ENCODE results near the gene FLVCR2.
"Not testable (repeated sequence)": the region's sequence is repeated elsewhere in the genome, so short reads cannot be mapped to it uniquely, and the experiment has no call there.

FLVCR2 gene

GRCh38 chr14:75591331-75591946 lies 13.0 kb downstream of the FLVCR2 start:
- no peak for TF ChIP-seq CTCF (IDR thresholded peaks at IDR 0.05; ENCODE audit: low read depth, low read length)
- DNase-seq (ENCODE audit: extremely low read depth, low read depth), result no peak

GRCh38 chr14:75591987-75592575 lies 13.7 kb downstream of the FLVCR2 start:
- no peak for TF ChIP-seq CTCF (IDR thresholded peaks at IDR 0.05; ENCODE audit: low read depth, low read length)
- DNase-seq (ENCODE audit: extremely low read depth, low read depth), result no peak

GRCh38 chr14:75595226-75595625 lies 16.8 kb downstream of the FLVCR2 start:
- DNase-seq (ENCODE audit: extremely low read depth, low read depth), result no peak
- no peak for TF ChIP-seq CTCF (IDR thresholded peaks at IDR 0.05; ENCODE audit: low read depth, low read length)

GRCh38 chr14:75597149-75597548 lies 18.7 kb downstream of the FLVCR2 start:
- no peak for DNase-seq (ENCODE audit: extremely low read depth, low read depth)
- TF ChIP-seq CTCF (IDR thresholded peaks at IDR 0.05; ENCODE audit: low read depth, low read length), result no peak

- DNase-seq (ENCODE audit: extremely low read depth, low read depth), result not testable (repeated sequence)
Observed at GRCh38 chr14:75600100-75600499, 21.7 kb downstream of the FLVCR2 start.

- not testable (repeated sequence) for DNase-seq (ENCODE audit: extremely low read depth, low read depth)
Observed at GRCh38 chr14:75601061-75601460, 22.6 kb downstream of the FLVCR2 start.

GRCh38 chr14:75602503-75602902 lies 24.1 kb downstream of the FLVCR2 start:
- DNase-seq (ENCODE audit: extremely low read depth, low read depth), result no peak
- TF ChIP-seq CTCF (IDR thresholded peaks at IDR 0.05; ENCODE audit: low read depth, low read length), result no peak

GRCh38 chr14:75604979-75605851 lies 26.8 kb downstream of the FLVCR2 start:
- no peak for TF ChIP-seq CTCF (IDR thresholded peaks at IDR 0.05; ENCODE audit: low read depth, low read length)
- no peak for DNase-seq (ENCODE audit: extremely low read depth, low read depth)

Measured in AG09319 (cell line).